ENCODE measurements around the gene GLP2R. TPM values are rescaled to one million over a fixed set of nuclear protein-coding genes. Genes with fewer than 3 reads are reported as not detected.

Gene GLP2R
- total and polyA plus RNA-seq, 3 donors from 2014 or later, result 0.70 to 1.3 (median 0.81) TPM

DNA sequence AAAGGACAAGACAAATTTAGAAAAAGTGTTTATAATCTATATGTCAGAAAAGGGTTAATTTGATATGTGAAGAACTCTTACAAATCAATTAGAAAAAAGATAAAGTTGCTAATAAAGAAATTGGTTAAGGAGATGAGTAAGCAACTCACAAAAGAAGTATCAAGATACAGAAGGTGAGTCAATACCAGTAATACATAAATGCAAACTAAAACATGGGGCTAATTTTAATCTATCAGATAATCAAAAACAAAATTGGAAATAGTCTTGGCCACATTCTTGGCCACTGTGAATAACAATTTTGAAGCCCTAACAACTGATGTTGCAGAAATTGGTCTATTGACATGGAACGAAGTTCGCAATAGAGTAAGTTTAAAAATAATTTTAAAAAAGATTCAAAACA, 41.2 kb upstream of the GLP2R start:
- no peak for DNase-seq
- intact Hi-C loops (cut with DNase I; ENCODE audit: low total_unique reads), result no loop called here
- no peak for TF ChIP-seq POLR2A (IDR thresholded peaks at IDR 0.05)
- TF ChIP-seq, protein P1, sequence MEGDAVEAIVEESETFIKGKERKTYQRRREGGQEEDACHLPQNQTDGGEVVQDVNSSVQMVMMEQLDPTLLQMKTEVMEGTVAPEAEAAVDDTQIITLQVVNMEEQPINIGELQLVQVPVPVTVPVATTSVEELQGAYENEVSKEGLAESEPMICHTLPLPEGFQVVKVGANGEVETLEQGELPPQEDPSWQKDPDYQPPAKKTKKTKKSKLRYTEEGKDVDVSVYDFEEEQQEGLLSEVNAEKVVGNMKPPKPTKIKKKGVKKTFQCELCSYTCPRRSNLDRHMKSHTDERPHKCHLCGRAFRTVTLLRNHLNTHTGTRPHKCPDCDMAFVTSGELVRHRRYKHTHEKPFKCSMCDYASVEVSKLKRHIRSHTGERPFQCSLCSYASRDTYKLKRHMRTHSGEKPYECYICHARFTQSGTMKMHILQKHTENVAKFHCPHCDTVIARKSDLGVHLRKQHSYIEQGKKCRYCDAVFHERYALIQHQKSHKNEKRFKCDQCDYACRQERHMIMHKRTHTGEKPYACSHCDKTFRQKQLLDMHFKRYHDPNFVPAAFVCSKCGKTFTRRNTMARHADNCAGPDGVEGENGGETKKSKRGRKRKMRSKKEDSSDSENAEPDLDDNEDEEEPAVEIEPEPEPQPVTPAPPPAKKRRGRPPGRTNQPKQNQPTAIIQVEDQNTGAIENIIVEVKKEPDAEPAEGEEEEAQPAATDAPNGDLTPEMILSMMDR (IDR thresholded peaks at IDR 0.05), result no peak
- Histone ChIP-seq H3K4me1 (no peaks in the 10 kb centered on the region), H3K4me3 (no peak overlapping the region), H3K9me3 (no peaks in the 10 kb centered on the region), H3K27ac (no peak overlapping the region), H3K36me3 (ENCODE audit: low read depth, missing control alignments) (no peaks in the 10 kb centered on the region), H3K27me3 (no peaks in the 10 kb centered on the region)
- 95 to 100% methylated on average over 2 of the region's 2 CpGs for WGBS, 2 donors

DNA sequence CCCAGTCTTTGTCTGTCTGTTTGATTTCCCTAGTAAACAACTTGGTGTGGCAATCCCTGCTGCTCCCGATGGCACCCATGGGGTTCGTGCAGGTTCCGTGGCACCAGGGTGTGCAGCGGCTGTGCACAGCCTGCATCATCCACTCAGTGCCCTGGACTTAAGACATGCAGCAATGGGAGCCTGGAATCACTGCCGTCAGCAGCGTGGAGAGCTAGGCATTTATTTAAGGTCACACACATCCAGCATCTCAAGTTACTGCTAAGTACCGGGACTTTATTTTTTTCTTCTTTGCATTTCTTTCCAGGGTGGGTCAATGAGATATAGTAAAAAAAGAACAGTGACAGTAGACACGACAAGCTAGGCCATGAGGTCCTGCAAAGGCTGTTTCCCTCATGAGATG, 37.1 kb upstream of the GLP2R start:
- TF ChIP-seq, protein P1 (IDR thresholded peaks at IDR 0.05), result no peak
- TF ChIP-seq POLR2A (IDR thresholded peaks at IDR 0.05), result no peak
- Histone ChIP-seq H3K36me3 (ENCODE audit: low read depth, missing control alignments) (no peaks in the 10 kb centered on the region), H3K9me3 (no peaks in the 10 kb centered on the region), H3K27ac (no peak overlapping the region), H3K4me1 (no peaks in the 10 kb centered on the region), H3K4me3 (no peak overlapping the region), H3K27me3 (no peaks in the 10 kb centered on the region)
- intact Hi-C loops (cut with DNase I; ENCODE audit: low total_unique reads), result no loop called here
- DNase-seq, result no peak
- 86 to 89% methylated on average over 7 to 8 of the region's 8 CpGs for WGBS, 2 donors

DNA sequence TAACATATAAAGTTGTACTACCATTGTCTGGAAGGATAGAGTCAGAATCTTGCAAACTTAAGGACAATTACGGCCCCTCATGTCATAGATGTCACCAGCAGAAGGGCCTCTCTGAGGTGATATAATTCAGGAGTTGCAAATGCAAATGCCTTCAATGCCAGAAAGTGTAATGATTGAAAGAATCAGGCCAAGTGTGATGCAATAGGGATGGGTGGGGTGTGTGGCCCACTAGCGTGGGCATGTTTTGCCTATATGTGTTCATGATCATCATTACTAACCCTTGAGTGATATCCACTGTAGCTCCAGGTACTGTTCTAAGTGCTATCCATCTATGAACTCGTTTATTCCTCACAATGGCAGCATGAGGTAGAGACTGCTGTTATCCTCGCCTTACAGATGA, 35.4 kb upstream of the GLP2R start:
- intact Hi-C loops (cut with DNase I; ENCODE audit: low total_unique reads), result no loop called here
- Histone ChIP-seq H3K4me1 (no peaks in the 10 kb centered on the region), H3K27ac (no peak overlapping the region), H3K27me3 (no peaks in the 10 kb centered on the region), H3K4me3 (no peak overlapping the region), H3K9me3 (no peaks in the 10 kb centered on the region), H3K36me3 (ENCODE audit: low read depth, missing control alignments) (no peaks in the 10 kb centered on the region)
- WGBS, 2 donors, result 90 to 98% methylated on average over 4 of the region's 4 CpGs
- DNase-seq, result no peak
- no peak for TF ChIP-seq POLR2A (IDR thresholded peaks at IDR 0.05)
- TF ChIP-seq, protein P1 (IDR thresholded peaks at IDR 0.05), result no peak

DNA sequence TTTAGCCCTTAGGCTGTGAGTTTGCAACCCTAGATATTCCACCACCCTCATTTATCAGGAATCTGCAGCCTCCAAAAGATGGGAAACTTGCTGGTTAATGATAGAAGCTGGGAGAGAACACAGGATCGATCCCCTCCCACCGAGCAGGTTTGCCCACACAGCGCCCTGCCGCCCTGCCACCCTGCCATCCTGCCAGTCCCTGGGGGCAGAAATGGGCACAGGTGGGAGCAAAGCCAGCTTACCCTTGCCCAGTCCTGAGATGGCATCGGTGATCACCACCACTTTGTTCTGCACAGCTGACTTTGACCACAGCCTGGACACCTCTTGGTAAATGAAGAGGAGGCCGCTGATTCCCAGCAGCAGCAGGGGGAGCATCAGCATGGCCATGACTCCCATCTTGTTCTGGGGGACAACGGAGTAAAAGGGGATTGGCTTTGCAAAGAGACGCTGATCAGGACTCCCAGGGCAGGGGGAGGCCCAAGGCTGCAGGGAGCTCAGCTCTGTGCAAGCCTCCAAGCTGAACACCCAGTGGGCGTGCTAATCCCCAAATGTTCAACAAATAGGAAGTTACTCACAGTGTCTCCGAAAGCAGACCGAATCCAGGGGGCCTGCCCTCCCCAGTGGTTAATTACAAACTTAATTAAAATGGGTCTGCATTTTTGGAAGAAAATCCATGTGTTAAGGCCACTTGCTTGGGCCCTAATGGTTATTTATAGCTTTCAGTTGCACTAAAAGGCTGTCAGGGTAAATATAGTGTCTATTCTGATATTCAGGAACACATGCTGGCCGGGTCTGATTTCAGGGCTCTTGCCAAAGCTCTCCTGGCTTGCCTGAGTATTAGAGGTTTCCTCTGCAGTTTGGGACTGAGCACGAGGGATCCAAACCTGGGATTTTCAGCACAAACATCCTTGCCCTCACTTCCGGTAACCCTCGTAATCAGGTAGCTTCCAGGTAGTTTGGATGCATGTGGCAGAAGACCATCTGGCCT, 34.5 kb upstream of the GLP2R start, which contains the start of gene DHRS7C:
TSS of gene DHRS7C (minus strand) at position 704 of the 988 bp plus-strand sequence. CDS start at position 396, 308 bp downstream.
- Histone ChIP-seq H3K27ac (no peak within 1 kb of the TSS), H3K4me3 (no peak within 1 kb of the TSS), H3K9me3 (no peaks in the 10 kb centered on the region), H3K36me3 (ENCODE audit: low read depth, missing control alignments) (no peaks in the 10 kb centered on the region), H3K4me1 (no peaks in the 10 kb centered on the region), H3K27me3 (no peaks in the 10 kb centered on the region)
- no peak for TF ChIP-seq POLR2A (IDR thresholded peaks at IDR 0.05)
- WGBS, 2 donors, result 68 to 75% methylated on average over 15 of the region's 15 CpGs
- no peak for DNase-seq
- intact Hi-C loops (cut with DNase I; ENCODE audit: low total_unique reads), result no loop called here

DNA sequence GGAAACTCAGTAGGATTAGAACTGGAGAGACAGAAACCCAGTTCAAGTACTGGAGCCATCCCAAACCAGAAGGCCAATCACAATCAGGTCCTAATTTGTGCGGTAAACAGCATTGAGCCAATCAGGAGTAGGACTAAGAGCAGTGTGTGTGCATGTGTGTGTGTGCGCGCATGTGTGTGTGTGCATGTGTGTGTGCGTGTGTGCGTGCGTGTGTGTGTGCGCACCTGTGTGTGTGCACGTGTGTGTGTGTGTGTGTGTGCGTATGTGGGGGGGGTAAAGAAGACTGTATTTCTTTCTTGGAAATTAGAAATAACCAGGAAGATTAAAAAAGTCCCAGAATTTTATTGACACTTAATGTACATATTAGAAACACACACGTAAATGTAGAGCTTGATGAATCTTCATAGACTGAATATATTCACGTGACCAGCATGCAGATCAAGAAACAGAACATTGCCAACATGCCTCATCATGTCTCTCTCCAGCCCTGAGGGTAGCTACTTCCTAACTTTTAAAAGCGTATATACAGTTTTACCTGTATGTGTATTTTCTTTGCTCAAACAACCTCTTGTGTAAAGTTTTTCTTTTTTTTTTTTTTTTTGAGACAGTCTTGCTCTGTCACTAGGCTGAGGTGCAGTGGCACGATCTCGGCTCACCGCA, 33.4 kb upstream of the GLP2R start:
- no peak for DNase-seq
- no peak overlapping the region for H3K27ac ChIP-seq
- H3K36me3 ChIP-seq (ENCODE audit: low read depth, missing control alignments), result no peaks in the 10 kb centered on the region
- intact Hi-C loops (cut with DNase I; ENCODE audit: low total_unique reads), result no loop called here
- H3K27me3 ChIP-seq, result no peaks in the 10 kb centered on the region
- WGBS, 2 donors, result 87 to 95% methylated on average over 15 of the region's 15 CpGs
- TF ChIP-seq POLR2A (IDR thresholded peaks at IDR 0.05), result no peak
- TF ChIP-seq, protein P1 (IDR thresholded peaks at IDR 0.05), result no peak
- H3K4me1 ChIP-seq, result no peaks in the 10 kb centered on the region
- no peaks in the 10 kb centered on the region for H3K9me3 ChIP-seq
- H3K4me3 ChIP-seq, result no peak overlapping the region
